Stomach (tissue), 9 donors: ENCODE data around the gene EHMT1. TPM values are rescaled to one million over a fixed set of nuclear protein-coding genes. Genes with fewer than 3 reads are reported as not detected.
"Not testable (repeated sequence)": the region's sequence is repeated elsewhere in the genome, so short reads cannot be mapped to it uniquely, and the experiment has no call there.

Source experiments
- DNase-seq, 2 donors: peaks; one replicate each; pipeline versions ENCODE4 v3.0.0 to v3.0.0-alpha.2; 2013 to 2019
- H3K27ac ChIP-seq, 5 donors: fragments of 200-600 bp in 4 of 5; sonication (generic) in 4 of 5; one replicate each; pipeline ENCODE4 v1.5.1; 2013 to 2019; ENCODE audit warnings: mild to moderate bottlenecking in 1 of 5, moderate library complexity in 1 of 5
- H3K27me3 ChIP-seq, 3 donors: fragments of 200-600 bp; sonication (generic); one replicate each; pipeline ENCODE4 v1.5.1; 2017 to 2019; ENCODE audit warnings: mixed run types in 1 of 3
- H3K36me3 ChIP-seq, 4 donors: fragments of 200-600 bp; sonication (generic); 1 replicate in 3 of 4; 2 replicates in 1 of 4; pipeline ENCODE4 v1.5.1; 2016 to 2019
- H3K4me1 ChIP-seq, 4 donors: fragments of 200-600 bp; sonication (generic); one replicate each; pipeline ENCODE4 v1.5.1; 2016 to 2019
- H3K4me3 ChIP-seq, 4 donors: fragments of 200-600 bp; sonication (generic) in 3 of 4; one replicate each; pipeline ENCODE4 v1.5.1; 2016 to 2019; ENCODE audit warnings: mild to moderate bottlenecking in 1 of 4
- H3K9me3 ChIP-seq, 4 donors: fragments of 200-600 bp; sonication (generic); one replicate each; pipeline ENCODE4 v1.5.1; 2016 to 2019
- CTCF ChIP-seq, 7 experiments: fragments of 450-650 bp in 4 of 7; fragments of 200-600 bp in 3 of 7; sonication (generic) in 3 of 7; IDR thresholded peaks; one replicate each; pipeline ENCODE4 v1.5.1; 2016 to 2019; ENCODE audit warnings: antibody characterized with exemption in 7 of 7, control low read depth in 2 of 7, mild to moderate bottlenecking in 1 of 7
- EP300 ChIP-seq: sonication (generic); formaldehyde crosslinking; IDR thresholded peaks from one replicate; pipeline ENCODE4 v1.6.1; 2017; ENCODE audit warnings: antibody characterized with exemption
- POLR2A ChIP-seq, 4 donors: fragments of 450-650 bp; IDR thresholded peaks; one replicate each; pipeline ENCODE4 v1.6.1; 2016; ENCODE audit warnings: antibody characterized with exemption in 4 of 4, control low read depth in 2 of 4, mild to moderate bottlenecking in 1 of 4, moderate library complexity in 1 of 4
- POLR2AphosphoS5 ChIP-seq, 3 donors: sonication (generic); formaldehyde crosslinking; IDR thresholded peaks; one replicate each; pipeline ENCODE4 v1.6.1; 2016; ENCODE audit warnings: antibody characterized with exemption in 3 of 3
- WGBS, 5 donors: extraction: QIAGEN DNeasy Blood & Tissue Kit in 3 of 5; methylation state at CpG; one replicate each; pipeline versions ENCODE4 v1.1.5 to v1.1.7; 2013 to 2018; 5-methylcytosine and 5-hydroxymethylcytosine counted together
- intact Hi-C: fragments of 100-400 bp; cut with DNase I; formaldehyde crosslinking; loops from one replicate; pipeline ENCODE4 v1.15.1; 2023; ENCODE audit warnings: low total_unique reads
- polyA plus RNA-seq, 3 donors: library from polyadenylated mRNA; stranded (reverse); fragments of 200-250 nt; gene quantifications; one replicate each; pipeline ENCODE4 v1.2.3, GENCODE V29; 2013
- total RNA-seq, 5 donors: library from RNA; depleted of rRNA; stranded (reverse); fragments of >200 nt; gene quantifications; one replicate each; pipeline versions ENCODE4 v1.1.0 to v1.2.3, GENCODE V29; 2014 to 2016
- donor health status: healthy with polysubstance abuse.
- donor health status: Bipolar disorder and iron deficiency.
- donor health status: healthy.

The EHMT1 gene
- total and polyA plus RNA-seq, 8 donors: 23.9 to 419 (median 79.5) TPM

- Histone ChIP-seq H3K36me3 (peaks cover 32 to 77% (median 61%) of the 10 kb centered on the region in 4 donors), H3K4me3 (no peak overlapping the region), H3K27me3 (no peaks in the 10 kb centered on the region), H3K4me1 (peaks cover 0 to 22% (median 0%) of the 10 kb centered on the region in 4 donors), H3K9me3 (peaks cover 0 to 11% (median 2%) of the 10 kb centered on the region in 4 donors), H3K27ac (no peak overlapping the region)
- intact Hi-C loops: no loop called here
- 67 to 82% (median 76%) methylated on average over 8 to 12 of the region's 12 CpGs for WGBS, 5 donors
- DNase-seq: no peak
- no peak for TF ChIP-seq POLR2AphosphoS5 (IDR thresholded peaks at IDR 0.05)
- TF ChIP-seq CTCF (IDR thresholded peaks at IDR 0.05): no peak
- no peak for TF ChIP-seq POLR2A (IDR thresholded peaks at IDR 0.05)
- TF ChIP-seq EP300: no peak
Observed at GRCh38 chr9:137715321-137715720, 96.5 kb downstream of the EHMT1 start.

- H3K4me3 ChIP-seq, H3K27me3 ChIP-seq, intact Hi-C loops, DNase-seq, H3K27ac ChIP-seq: not testable (repeated sequence)
- Histone ChIP-seq H3K4me1 (peaks cover 0 to 14% (median 0%) of the 10 kb centered on the region in 4 donors), H3K9me3 (peaks cover 0 to 11% (median 2%) of the 10 kb centered on the region in 4 donors), H3K36me3 (peaks cover 36 to 81% (median 64%) of the 10 kb centered on the region in 4 donors)
- 76 to 91% (median 86%) methylated on average over 7 of the region's 7 CpGs for WGBS, 5 donors
Observed at GRCh38 chr9:137715866-137716693, 97.3 kb downstream of the EHMT1 start.

GRCh38 chr9:137716694-137717287 lies 98.0 kb downstream of the EHMT1 start:
- no peak for DNase-seq
- Histone ChIP-seq H3K4me3 (no peak overlapping the region), H3K27me3 (no peaks in the 10 kb centered on the region), H3K4me1 (peaks cover 0 to 10% (median 0%) of the 10 kb centered on the region in 4 donors), H3K9me3 (peaks cover 0 to 11% (median 2%) of the 10 kb centered on the region in 4 donors), H3K27ac (no peak overlapping the region), H3K36me3 (peaks cover 32 to 73% (median 57%) of the 10 kb centered on the region in 4 donors)
- intact Hi-C loops: no loop called here
- 96 to 98% (median 97%) methylated on average over 25 of the region's 25 CpGs for WGBS, 5 donors
- TF ChIP-seq POLR2AphosphoS5 (IDR thresholded peaks at IDR 0.05) (no peak), EP300 (no peak), POLR2A (IDR thresholded peaks at IDR 0.05) (no peak), CTCF (IDR thresholded peaks at IDR 0.05) (no peak)

GRCh38 chr9:137717776-137718327 lies 99.0 kb downstream of the EHMT1 start:
- Histone ChIP-seq H3K4me3 (no peak overlapping the region), H3K27ac (no peak overlapping the region), H3K36me3 (peaks cover 28 to 67% (median 49%) of the 10 kb centered on the region in 4 donors), H3K4me1 (peaks cover 0 to 17% (median 5%) of the 10 kb centered on the region in 4 donors), H3K9me3 (peaks cover 0 to 11% (median 2%) of the 10 kb centered on the region in 4 donors), H3K27me3 (no peaks in the 10 kb centered on the region)
- intact Hi-C loops: no loop called here
- no peak for DNase-seq
- WGBS, 5 donors: 93 to 98% (median 96%) methylated on average over 28 of the region's 28 CpGs
- no peak for TF ChIP-seq EP300
- TF ChIP-seq CTCF (IDR thresholded peaks at IDR 0.05): no peak
- no peak for TF ChIP-seq POLR2A (IDR thresholded peaks at IDR 0.05)
